ENCODE results near the gene GSK3B.

GSK3B gene

GRCh38 chr3:119934249-119934648 lies 160.0 kb downstream of the GSK3B start:
- DNase-seq (ENCODE audit: low read depth), result no peak
- TF ChIP-seq, protein P1, sequence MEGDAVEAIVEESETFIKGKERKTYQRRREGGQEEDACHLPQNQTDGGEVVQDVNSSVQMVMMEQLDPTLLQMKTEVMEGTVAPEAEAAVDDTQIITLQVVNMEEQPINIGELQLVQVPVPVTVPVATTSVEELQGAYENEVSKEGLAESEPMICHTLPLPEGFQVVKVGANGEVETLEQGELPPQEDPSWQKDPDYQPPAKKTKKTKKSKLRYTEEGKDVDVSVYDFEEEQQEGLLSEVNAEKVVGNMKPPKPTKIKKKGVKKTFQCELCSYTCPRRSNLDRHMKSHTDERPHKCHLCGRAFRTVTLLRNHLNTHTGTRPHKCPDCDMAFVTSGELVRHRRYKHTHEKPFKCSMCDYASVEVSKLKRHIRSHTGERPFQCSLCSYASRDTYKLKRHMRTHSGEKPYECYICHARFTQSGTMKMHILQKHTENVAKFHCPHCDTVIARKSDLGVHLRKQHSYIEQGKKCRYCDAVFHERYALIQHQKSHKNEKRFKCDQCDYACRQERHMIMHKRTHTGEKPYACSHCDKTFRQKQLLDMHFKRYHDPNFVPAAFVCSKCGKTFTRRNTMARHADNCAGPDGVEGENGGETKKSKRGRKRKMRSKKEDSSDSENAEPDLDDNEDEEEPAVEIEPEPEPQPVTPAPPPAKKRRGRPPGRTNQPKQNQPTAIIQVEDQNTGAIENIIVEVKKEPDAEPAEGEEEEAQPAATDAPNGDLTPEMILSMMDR (IDR thresholded peaks at IDR 0.05; ENCODE audit: insufficient read depth, low read depth, low read length, missing control alignments), result no peak
- no peak overlapping the region for H3K4me3 ChIP-seq (ENCODE audit: low read length)

GRCh38 chr3:119933207-119933606 lies 161.0 kb downstream of the GSK3B start:
- no peak for DNase-seq (ENCODE audit: low read depth)
- TF ChIP-seq, protein P1 (IDR thresholded peaks at IDR 0.05; ENCODE audit: insufficient read depth, low read depth, low read length, missing control alignments), result no peak

DNA sequence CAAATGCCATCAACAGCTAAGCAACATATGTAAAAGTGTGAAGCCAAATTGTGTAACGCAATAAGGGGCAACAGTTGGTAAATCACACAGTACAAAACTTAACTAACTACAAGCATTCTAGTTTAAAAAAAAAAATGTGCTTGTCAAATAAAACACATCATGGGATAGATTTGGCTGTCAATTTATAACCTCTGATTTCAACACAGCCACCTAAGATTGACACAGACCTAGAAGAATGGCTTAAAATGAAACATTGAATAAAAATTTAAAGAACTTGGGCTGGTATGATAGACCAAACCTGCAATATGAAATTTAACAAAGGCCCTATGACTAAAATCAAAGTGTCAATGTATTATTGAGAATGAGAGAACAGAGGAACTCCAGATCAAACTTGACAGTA lies 164.0 kb downstream of the GSK3B start:
- DNase-seq (ENCODE audit: low read depth), result peak; percentile 9
- no peak overlapping the region for H3K4me3 ChIP-seq (ENCODE audit: low read length)
- TF ChIP-seq, protein P1 (IDR thresholded peaks at IDR 0.05; ENCODE audit: insufficient read depth, low read depth, low read length, missing control alignments), result no peak

More at GRCh38 chr3:119933207-119933606, 161.0 kb downstream of the GSK3B start:
- no peak overlapping the region for H3K4me3 ChIP-seq (ENCODE audit: low read length)

GRCh38 chr3:119927190-119927589 lies 167.1 kb downstream of the GSK3B start:
- TF ChIP-seq, protein P1 (IDR thresholded peaks at IDR 0.05; ENCODE audit: insufficient read depth, low read depth, low read length, missing control alignments), result no peak
- DNase-seq (ENCODE audit: low read depth), result no peak
- H3K4me3 ChIP-seq (ENCODE audit: low read length), result no peak overlapping the region

GRCh38 chr3:119924111-119925094 lies 169.8 kb downstream of the GSK3B start:
- DNase-seq (ENCODE audit: low read depth), result no peak
- TF ChIP-seq, protein P1 (IDR thresholded peaks at IDR 0.05; ENCODE audit: insufficient read depth, low read depth, low read length, missing control alignments), result no peak
- no peak overlapping the region for H3K4me3 ChIP-seq (ENCODE audit: low read length)

DNA sequence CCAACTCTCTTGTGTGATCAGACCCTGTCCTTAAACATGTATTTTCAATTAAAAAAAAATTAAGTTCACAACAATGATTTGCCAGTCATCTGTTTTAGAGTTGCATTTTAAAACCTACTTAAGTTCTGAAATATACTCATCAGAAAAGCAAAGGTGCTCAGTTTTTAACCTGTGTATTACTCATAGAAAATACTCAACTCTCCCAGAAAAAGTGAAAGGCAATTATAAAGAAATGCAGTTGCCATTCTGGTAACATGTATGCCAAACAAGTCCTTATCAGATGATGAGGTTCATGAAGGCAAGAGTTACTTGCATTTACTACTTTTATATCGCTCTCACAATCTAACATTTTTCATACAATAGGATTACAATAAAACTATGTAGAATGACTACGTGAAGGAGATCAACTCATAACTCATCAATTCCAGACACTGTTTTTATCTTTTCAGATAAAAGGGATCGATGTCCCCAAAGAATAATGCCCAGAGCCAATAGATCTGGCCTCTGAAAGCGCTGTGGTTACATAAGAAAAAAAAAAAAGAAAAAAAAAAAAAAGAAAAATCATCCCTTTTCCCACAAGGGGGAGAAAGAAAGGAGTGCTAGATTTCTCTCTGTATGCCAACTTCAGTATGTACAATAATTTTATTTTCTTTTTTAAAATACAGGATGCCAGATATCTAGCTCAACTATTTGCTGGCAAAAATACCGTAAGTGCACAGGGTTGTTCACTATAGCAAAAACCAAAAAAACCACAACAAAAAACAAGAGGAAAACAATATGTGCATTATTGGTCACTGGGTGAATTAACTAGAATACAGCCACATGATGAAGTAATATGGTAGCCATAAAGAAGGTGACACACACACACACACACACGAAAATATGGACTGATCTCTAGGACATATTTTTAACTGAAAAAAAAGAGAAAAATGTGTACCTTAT lies 175.0 kb downstream of the GSK3B start:
- DNase-seq (ENCODE audit: low read depth), result no peak
- no peak overlapping the region for H3K4me3 ChIP-seq (ENCODE audit: low read length)
- TF ChIP-seq, protein P1 (IDR thresholded peaks at IDR 0.05; ENCODE audit: insufficient read depth, low read depth, low read length, missing control alignments), result peak; percentile 15
